Stimulated activated CD4-positive, alpha-beta T cell treated with anti-CD3 and anti-CD28 coated beads, Interleukin-15, amount 100 ng/mL, for 24 hours (primary cell): ENCODE data around the gene ADAP1.

Source experiments
- DNase-seq: peaks from one replicate; pipeline ENCODE4 v3.0.0-alpha.2; 2020

The ADAP1 gene

GRCh38 chr7:889391-889790, 65.1 kb downstream of the ADAP1 start:
- DNase-seq = no peak

GRCh38 chr7:889025-889390, 65.5 kb downstream of the ADAP1 start:
- no peak for DNase-seq

- DNase-seq = no peak
Observed at GRCh38 chr7:888081-889024, 66.1 kb downstream of the ADAP1 start.

DNA sequence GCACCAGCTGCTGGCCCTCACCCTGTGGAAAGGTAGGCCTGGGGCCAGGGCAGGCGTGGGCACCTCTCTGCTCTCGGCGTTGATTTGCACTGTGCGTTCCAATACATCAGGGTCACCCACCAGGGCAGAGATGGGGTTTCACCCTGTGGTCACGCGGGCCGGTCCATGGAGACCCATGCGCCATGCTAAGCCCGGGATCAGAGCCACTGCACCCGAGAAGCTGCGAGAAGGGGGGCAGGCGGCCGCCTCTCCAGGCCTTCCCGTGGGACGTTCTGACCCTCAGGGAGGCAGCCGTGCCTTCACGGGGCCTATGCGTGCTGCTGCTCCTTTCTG, 67.0 kb downstream of the ADAP1 start:
- no peak for DNase-seq

- DNase-seq = no peak
Observed at GRCh38 chr7:886626-887487, 67.6 kb downstream of the ADAP1 start.

DNA sequence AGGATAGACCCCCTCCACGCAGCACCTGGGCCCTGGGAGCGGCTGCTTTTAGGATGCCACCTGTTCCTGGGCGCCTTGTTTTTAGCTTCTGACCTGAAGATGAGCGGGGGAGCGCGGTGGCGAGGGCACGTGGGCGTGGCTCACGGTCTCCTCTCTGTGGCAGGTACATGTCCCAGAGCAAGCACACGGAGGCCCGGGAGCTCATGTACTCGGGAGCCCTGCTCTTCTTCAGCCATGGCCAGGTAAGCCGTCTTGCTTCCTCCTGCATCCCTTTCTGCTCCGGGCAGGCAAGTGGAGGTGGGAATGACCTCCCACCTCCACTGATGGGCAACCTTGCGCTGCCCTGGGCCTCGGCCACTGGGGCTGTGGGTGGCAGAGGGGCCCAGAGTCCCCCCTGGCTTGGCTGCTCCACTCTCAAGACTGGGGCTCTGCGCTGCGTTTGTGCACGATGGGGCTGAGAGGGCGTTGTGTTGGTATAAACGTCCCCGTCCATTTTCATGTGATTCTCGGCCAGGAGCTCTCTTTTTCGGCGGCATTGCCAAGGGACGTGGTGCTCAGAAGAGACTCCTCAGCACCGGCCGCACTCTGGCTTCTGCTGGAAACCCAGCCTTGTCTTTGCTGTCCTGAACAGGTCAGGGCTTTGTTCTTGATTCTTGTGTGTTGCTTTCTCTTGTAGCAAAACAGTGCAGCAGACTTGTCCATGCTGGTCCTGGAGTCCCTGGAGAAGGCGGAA, 68.4 kb downstream of the ADAP1 start:
- no peak for DNase-seq

DNA sequence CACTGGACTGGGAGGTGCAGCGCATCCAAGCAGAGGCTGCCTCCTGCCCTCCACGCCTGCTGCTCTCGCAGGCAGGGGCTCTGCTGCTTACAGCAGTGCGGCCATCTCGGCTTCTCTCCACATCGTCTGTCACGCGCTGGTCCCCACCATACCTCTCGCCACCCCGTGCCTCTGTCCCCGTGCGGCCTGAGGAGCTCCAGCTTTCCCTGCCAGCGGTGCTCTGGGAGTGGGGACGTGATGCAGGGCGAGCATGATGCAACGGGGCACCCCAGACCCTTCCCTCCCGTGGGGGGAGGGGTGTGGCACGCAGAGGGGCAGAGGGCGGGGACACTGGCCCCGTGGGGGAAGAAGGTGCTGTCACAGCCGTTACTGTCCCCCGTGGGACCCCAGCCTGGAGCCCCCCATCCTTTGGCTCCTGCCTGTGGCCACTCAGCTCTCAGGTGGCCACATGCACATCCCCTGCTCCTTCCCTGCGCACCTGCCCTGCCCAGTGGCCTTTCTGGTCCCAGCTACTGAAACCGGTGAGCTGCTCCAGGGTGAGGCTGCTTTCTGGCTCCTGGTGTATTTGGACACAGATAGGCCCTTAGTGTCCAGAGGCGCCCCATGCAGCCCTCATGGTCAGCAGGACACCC, 69.1 kb downstream of the ADAP1 start:
- no peak for DNase-seq

DNA sequence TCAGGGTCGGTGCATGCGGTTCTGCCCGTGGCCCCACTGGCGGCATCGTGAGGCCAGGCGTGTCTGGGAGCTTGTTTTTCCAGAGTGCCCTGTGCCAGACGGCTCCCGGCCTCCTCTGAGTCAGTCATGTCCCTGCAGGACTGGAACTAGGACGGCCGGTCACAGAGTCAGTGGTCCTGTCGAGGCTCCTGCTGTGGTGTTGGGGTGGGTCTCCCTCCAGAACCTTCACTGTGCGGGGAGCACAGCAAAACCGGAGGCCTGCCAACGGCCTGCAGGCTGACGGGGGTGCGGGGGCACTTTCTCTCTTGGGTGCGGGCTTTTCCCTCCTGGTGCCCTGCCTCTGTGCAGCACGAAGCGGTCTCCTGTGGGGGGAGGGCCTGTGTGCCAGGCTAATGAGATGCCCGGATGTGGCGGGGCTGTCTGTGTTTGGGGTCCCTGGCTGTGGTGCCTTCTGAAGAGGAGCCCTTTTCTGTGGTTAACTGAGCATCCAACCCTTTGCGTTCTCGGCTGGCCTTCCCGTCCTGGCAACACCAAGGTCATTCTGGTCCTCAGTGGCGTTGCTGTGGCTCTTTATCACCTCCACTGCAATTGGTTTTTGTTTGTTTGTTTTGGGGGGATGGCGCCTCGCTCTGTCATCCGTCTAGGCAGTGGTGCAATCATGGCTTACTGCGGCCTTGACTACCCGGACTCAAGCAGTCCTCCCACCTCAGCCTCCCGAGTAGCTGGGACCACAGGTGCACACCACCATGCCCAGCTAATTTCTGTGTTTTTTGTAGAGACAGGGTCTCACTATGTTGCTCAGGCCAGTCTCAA, 70.1 kb downstream of the ADAP1 start:
- DNase-seq = no peak

DNA sequence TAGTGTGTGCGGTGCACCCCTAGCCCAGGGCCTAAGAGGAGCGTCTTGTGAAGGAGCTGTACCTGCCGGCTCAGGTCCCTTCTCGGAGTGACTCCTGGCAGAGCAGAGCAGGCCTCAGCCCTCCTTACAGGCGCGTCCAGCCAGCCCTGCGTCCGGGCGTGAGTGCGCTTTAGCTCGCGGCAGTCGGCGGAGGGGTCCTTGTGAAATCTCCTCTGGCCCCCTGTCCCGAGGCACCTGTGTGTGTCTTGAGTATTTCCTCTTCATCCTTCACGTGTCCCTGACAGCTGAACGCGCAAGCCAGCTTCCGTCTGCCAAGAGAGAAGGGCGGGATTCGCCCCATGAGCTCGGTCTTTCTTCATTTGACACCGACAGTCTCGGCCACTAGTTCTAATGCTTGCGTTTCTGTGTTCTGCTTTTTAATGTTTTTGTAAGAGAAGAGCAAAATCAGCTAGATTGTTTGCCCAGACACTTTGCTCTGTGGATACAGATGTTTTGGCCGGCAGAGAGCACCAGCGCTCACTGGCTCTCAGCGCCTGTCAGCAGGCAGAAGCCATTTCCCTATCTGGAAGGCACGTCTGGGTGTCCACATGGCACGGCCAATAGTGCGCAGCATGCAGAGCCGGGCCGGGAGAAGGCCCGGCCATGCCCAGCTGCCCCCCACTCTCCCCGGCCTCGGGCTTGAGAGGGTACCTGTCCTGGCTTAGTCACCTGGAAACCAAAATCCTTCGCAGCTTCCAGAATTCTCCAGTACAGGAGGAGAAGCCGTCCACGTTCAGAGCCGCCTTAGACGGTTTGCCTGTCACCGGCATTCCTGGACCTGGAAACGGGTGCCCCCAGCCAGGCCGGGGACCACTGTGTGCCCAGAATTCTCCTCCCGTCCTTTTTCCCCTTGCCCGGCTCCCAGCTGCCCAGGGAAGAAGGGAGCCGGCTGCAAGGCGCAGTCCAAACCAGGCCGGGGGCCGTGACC, 71.1 kb downstream of the ADAP1 start:
- no peak for DNase-seq

DNA sequence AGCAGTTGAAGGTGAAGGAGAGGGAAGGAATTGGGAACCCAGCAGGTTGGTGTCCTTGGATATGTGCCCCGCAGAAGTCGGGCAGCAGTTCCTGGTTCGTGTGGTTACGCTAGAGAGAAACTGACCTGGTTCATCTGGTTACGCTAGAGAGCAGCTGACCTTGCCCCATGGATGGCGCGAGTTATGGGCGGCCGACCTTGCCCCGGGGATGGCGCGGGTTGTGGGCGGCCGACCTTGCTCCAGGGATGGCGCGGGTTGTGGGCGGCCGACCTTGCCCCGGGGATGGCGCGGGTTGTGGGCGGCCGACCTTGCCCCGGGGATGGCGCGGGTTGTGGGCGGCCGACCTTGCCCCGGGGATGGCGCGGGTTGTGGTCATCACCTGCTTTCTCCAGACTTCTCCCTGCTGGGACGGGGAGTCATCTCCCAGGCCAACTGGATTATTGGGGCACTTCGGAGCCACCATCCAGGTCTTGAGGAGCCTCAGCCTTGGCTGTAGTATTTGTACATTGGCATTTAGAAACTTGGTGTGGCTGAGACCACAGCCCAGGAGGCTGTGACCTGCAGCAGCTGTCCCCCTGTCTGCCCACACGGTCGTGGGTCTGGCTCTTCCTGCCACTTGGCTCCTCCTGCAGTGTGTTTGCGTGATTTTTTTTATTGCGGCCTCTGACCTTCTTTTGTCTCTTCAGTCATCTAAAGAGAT, 72.0 kb downstream of the ADAP1 start:
- DNase-seq = no peak

DNA sequence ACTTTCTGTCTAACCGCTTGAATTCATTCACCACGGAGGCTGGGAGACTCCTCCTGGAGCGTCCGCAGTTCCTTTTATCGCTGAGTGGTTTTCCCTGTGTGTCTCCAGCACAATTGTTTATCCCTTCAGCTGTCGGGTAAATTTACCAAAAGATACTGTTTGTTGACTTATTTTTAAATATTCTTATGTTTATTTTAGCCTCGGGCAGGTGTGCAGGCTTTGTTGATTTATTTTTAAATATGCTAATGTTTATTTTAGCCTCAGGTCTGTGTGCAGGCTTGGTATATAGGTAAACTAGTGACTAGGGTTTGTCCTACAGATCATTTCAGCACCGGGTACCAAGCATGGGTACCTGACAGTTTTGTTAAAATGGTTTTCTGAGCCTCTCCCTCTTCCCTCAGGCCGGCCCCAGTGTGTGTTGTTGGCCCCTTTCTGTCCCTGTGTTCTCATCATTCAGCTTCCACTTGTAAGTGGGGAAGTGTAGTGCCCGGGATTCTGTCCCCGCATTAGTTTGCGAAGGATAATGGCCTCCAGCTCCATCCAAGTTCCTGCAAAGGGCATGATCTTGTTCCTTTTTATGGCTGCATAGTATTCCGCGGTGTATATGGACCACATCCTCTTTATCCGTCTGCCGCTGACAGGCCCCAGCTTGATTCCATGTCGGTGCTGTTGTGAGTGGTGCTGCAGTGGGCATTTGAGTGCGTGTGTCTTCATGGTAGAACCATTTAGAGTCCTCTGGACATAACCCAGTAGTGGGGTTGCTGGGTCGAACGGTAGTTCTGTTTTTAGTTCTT, 72.8 kb downstream of the ADAP1 start:
- no peak for DNase-seq

GRCh38 chr7:880450-880849, 74.0 kb downstream of the ADAP1 start:
- DNase-seq = no peak

DNA sequence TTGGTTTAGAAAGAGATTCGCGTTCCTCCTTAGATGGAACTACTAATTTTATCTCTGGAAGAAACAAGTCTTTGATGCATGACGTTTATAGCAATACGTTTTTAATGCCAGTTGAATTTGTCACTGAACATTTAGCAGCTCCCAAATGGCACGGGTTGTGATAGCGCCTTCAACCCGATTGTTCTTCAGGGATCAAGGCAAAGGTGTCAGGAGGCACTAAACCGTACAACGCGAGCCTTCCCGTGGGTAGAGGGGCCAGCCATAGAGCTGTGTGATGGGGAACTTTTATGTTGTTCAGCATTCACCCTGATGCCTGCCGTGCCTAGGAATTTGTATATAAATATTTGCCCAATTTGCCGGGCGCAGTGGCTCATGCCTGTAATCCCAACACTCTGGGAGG, 74.8 kb downstream of the ADAP1 start:
- DNase-seq = no peak

GRCh38 chr7:879093-879492, 75.4 kb downstream of the ADAP1 start:
- no peak for DNase-seq

- DNase-seq = peak; percentile 29
Observed at GRCh38 chr7:877312-878232, 76.9 kb downstream of the ADAP1 start.

DNA sequence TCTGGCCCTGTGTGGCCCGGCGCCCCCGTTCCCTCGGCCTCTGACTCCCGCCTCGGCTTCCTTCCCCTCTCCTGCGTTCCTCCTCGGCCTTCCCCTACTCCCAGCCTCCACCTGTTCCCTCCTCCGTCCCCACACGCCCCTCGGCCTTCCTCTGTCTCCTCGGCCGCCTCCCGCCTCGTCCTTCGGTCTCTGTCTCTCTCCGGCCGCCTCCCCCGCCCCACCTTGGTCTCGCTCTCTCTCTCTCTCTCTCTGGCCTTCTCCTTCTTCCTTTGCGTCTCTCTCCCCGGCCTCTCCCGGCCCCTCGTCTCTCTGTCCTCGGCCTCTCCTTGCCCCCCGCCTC, 77.5 kb downstream of the ADAP1 start:
- DNase-seq = no peak

- peak; percentile 95 for DNase-seq
Observed at GRCh38 chr7:876077-876971, 78.2 kb downstream of the ADAP1 start, which contains the start of gene GET4. Gene GET4, plus strand, starts transcription at chr7:876554. Its CDS starts 92 bp downstream, at chr7:876646.
